HFFc6 (cell line): Measurements from ENCODE around the gene CLEC20A. TPM values are rescaled to one million over a fixed set of nuclear protein-coding genes. Genes with fewer than 3 reads are reported as not detected.

Experiments used
- DNase-seq: peaks from one replicate; pipeline ENCODE4 v3.0.0-alpha.2; 2018
- H3K27ac Mint-ChIP-seq: 2 replicates; pipeline ENCODE4 v1.8.0; 2020; ENCODE audit warnings: mild to moderate bottlenecking, mixed read lengths
- H3K27me3 Mint-ChIP-seq: 2 replicates; pipeline ENCODE4 v1.8.0; 2021; ENCODE audit warnings: mild to moderate bottlenecking, moderate library complexity, mixed read lengths; ENCODE audit not compliant: insufficient read depth
- H3K36me3 Mint-ChIP-seq: 2 replicates; pipeline ENCODE4 v1.8.0; 2021; ENCODE audit warnings: low read depth, mixed read lengths
- H3K4me1 Mint-ChIP-seq: 2 replicates; pipeline ENCODE4 v1.8.0; 2020; ENCODE audit warnings: low read depth, mixed read lengths
- H3K4me3 Mint-ChIP-seq: 2 replicates; pipeline ENCODE4 v1.8.0; 2020; ENCODE audit warnings: mild to moderate bottlenecking, moderate library complexity, mixed read lengths
- H3K9me3 Mint-ChIP-seq: 2 replicates; pipeline ENCODE4 v1.8.0; 2020; ENCODE audit warnings: mild to moderate bottlenecking, mixed read lengths
- CTCF ChIP-seq: fragments of 200-600 bp; sonication (generic); IDR thresholded peaks from 2 replicates; pipeline ENCODE4 v1.5.0; 2021; ENCODE audit warnings: antibody characterized with exemption, mild to moderate bottlenecking
- total RNA-seq, 6 experiments: library from RNA; stranded (reverse); fragmentation: NEBNext Ultra II Directional; extraction: Animal tissue kit (Norgen Biotek cat#: 25700); gene quantifications; 2 replicates in 1 of 6; 3 replicates in 5 of 6; pipeline ENCODE4 v1.2.3, GENCODE V29; 2021

Gene CLEC20A
- total RNA-seq, 6 experiments from 2014 or later: not detected

GRCh38 chr1:178541829-178542553, 45.2 kb upstream of the CLEC20A start:
- H3K36me3 Mint-ChIP-seq: peaks cover 26% of the 10 kb centered on the region
- no peak for TF ChIP-seq CTCF
- no peaks in the 10 kb centered on the region for H3K9me3 Mint-ChIP-seq
- peak overlapping the region; percentile 87 for H3K27ac Mint-ChIP-seq
- peak overlapping the region; percentile 94 for H3K4me3 Mint-ChIP-seq
- no peak for DNase-seq
- H3K27me3 Mint-ChIP-seq: no peaks in the 10 kb centered on the region
- H3K4me1 Mint-ChIP-seq: peaks cover 84% of the 10 kb centered on the region

GRCh38 chr1:178541379-178541778, 44.6 kb upstream of the CLEC20A start:
- Mint-ChIP-seq H3K27me3 (no peaks in the 10 kb centered on the region), H3K36me3 (peaks cover 23% of the 10 kb centered on the region), H3K4me1 (peaks cover 90% of the 10 kb centered on the region), H3K4me3 (peak overlapping the region; percentile 94), H3K27ac (peak overlapping the region; percentile 87), H3K9me3 (no peaks in the 10 kb centered on the region)
- no peak for TF ChIP-seq CTCF
- no peak for DNase-seq

DNA sequence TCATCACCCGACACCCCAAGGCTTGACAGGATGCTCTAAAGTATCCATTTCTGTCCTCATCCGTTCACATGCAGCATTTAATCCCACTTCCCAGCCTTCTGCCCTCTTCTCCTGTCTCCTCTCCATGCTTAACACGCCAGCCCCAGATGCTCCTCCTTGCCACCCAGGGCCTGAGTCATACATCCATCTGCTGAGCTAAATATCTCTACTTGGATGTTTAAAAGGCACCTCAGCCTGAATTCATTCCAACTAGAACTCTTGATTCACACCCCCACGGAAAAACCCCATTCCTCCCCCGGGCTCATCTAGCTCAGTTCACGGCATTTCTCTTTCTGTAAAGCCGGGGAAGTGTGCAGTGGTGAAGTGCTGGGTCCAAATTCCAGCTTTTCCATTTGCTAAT, 43.9 kb upstream of the CLEC20A start:
- no peaks in the 10 kb centered on the region for H3K27me3 Mint-ChIP-seq
- peak overlapping the region; percentile 65 for H3K27ac Mint-ChIP-seq
- peak; percentile 86 for DNase-seq
- no peak for TF ChIP-seq CTCF
- peaks cover 16% of the 10 kb centered on the region for H3K36me3 Mint-ChIP-seq
- H3K4me3 Mint-ChIP-seq: peak overlapping the region; percentile 29
- peaks cover 92% of the 10 kb centered on the region for H3K4me1 Mint-ChIP-seq
- H3K9me3 Mint-ChIP-seq: no peaks in the 10 kb centered on the region

DNA sequence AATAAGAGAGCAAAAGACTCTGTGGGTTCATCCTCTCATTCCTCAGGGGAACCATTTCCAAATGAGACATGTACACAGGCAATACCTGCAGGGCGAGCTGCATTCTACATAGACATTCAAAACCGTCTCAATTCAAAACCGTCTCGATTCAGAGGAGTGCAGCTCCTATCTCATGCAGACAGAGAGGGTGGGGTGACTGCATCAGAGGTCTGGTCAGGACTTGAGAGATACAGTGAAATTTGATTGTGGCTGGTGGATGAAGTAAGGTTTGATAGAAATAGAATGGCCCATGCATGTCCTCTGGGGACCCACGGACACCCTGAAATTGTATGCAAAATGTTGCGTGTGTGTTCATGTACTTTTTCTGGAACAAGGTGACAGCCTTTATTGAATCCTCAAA, 43.4 kb upstream of the CLEC20A start:
- Mint-ChIP-seq H3K27ac (peak overlapping the region; percentile 65), H3K9me3 (no peaks in the 10 kb centered on the region), H3K4me1 (peaks cover 88% of the 10 kb centered on the region), H3K36me3 (peaks cover 12% of the 10 kb centered on the region), H3K4me3 (peak overlapping the region; percentile 29), H3K27me3 (no peaks in the 10 kb centered on the region)
- no peak for DNase-seq
- no peak for TF ChIP-seq CTCF

DNA sequence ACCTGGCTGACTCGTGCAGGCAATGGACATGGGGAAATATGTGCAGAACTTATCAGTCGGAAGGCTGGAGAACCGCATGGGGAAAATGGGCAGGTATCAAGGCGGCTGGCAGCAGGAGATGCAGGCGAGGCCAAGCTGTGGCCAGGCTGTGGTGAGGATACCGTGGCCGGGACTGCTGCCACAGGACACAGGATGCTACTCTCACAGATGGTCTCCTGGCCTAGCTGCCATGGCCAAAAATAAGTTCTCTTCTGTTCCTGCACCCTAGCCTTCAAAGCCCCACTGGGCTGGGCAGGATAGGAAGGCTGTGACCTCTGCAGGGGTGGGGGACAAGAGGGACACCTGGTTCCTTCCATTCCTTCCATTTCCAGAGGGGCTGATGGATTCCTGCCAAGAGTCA, 42.5 kb upstream of the CLEC20A start:
- peaks cover 79% of the 10 kb centered on the region for H3K4me1 Mint-ChIP-seq
- H3K9me3 Mint-ChIP-seq: no peaks in the 10 kb centered on the region
- TF ChIP-seq CTCF: no peak
- H3K27ac Mint-ChIP-seq: peak overlapping the region; percentile 96; the same call in 1 of the 2 replicates
- 0 out of 2 replicates have a peak, but pooled peaks cover 3% of the 10 kb centered on the region for H3K36me3 Mint-ChIP-seq
- no peaks in the 10 kb centered on the region for H3K27me3 Mint-ChIP-seq
- DNase-seq: no peak
- peak overlapping the region; percentile 38 for H3K4me3 Mint-ChIP-seq
